Measurements from ENCODE around the gene ZNF333.
"Not testable (repeated sequence)": the region's sequence is repeated elsewhere in the genome, so short reads cannot be mapped to it uniquely, and the experiment has no call there.

Gene ZNF333

GRCh38 chr19:14700711-14701375 lies 11.0 kb downstream of the ZNF333 start:
- no peak for DNase-seq

GRCh38 chr19:14703833-14704232 lies 14.0 kb downstream of the ZNF333 start:
- no peak for DNase-seq

GRCh38 chr19:14704450-14704849 lies 14.6 kb downstream of the ZNF333 start:
- no peak for DNase-seq

GRCh38 chr19:14715841-14716240 lies 26.0 kb downstream of the ZNF333 start:
- DNase-seq, result no peak

GRCh38 chr19:14718522-14719116 lies 28.8 kb downstream of the ZNF333 start:
- DNase-seq, result no peak

GRCh38 chr19:14719162-14719561 lies 29.3 kb downstream of the ZNF333 start:
- no peak for DNase-seq

- no peak for DNase-seq
Measured at GRCh38 chr19:14722127-14722526, 32.3 kb downstream of the ZNF333 start.

GRCh38 chr19:14728595-14728994 lies 38.7 kb downstream of the ZNF333 start:
- no peak for DNase-seq

- no peak for DNase-seq
Measured at GRCh38 chr19:14731200-14731599, 41.4 kb downstream of the ZNF333 start.

GRCh38 chr19:14732510-14732909 lies 42.7 kb downstream of the ZNF333 start:
- no peak for DNase-seq

GRCh38 chr19:14733574-14733973 lies 43.7 kb downstream of the ZNF333 start:
- DNase-seq, result no peak

GRCh38 chr19:14735915-14736314 lies 46.1 kb downstream of the ZNF333 start:
- DNase-seq, result no peak

GRCh38 chr19:14746886-14747285 lies 57.0 kb downstream of the ZNF333 start:
- no peak for DNase-seq

- DNase-seq, result peak; percentile 76
Measured at GRCh38 chr19:14748601-14749000, 58.8 kb downstream of the ZNF333 start.

GRCh38 chr19:14758816-14759215 lies 69.0 kb downstream of the ZNF333 start:
- DNase-seq, result no peak

- DNase-seq, result no peak
Measured at GRCh38 chr19:14761607-14762006, 71.8 kb downstream of the ZNF333 start.

- DNase-seq, result no peak
Measured at GRCh38 chr19:14762111-14762510, 72.3 kb downstream of the ZNF333 start.

- DNase-seq, result no peak
Measured at GRCh38 chr19:14763497-14764145, 73.8 kb downstream of the ZNF333 start.

- DNase-seq, result no peak
Measured at GRCh38 chr19:14764401-14764800, 74.6 kb downstream of the ZNF333 start.

- DNase-seq, result not testable (repeated sequence)
Measured at GRCh38 chr19:14765403-14765802, 75.6 kb downstream of the ZNF333 start.

- DNase-seq, result not testable (repeated sequence)
Measured at GRCh38 chr19:14765841-14766240, 76.0 kb downstream of the ZNF333 start.

- no peak for DNase-seq
Measured at GRCh38 chr19:14767466-14767971, 77.7 kb downstream of the ZNF333 start.

GRCh38 chr19:14768001-14768400 lies 78.2 kb downstream of the ZNF333 start:
- DNase-seq, result no peak

- DNase-seq, result no peak
Measured at GRCh38 chr19:14769201-14769600, 79.4 kb downstream of the ZNF333 start.

Data from MV-4-11 (cell line).